Heart left ventricle (tissue), 13 donors: Measurements from ENCODE around the gene GOLGA8J.

ENCODE experiments used
- POLR2A ChIP-seq, 2 donors: fragments of 450-650 bp; IDR thresholded peaks; one replicate each; pipeline ENCODE4 v1.6.1; 2017; ENCODE audit warnings: antibody characterized with exemption in 2 of 2, mild to moderate bottlenecking in 2 of 2, moderate library complexity in 2 of 2
- TF ChIP-seq, protein P1 (sequence below), 12 donors: fragments of 200-600 bp; sonication (generic) in 4 of 12; IDR thresholded peaks; one replicate each; pipeline versions ENCODE4 v1.5.0 to v1.8.0; 2018 to 2022; ENCODE audit warnings: antibody characterized with exemption in 12 of 12, mild to moderate bottlenecking in 5 of 12
- donor health status: ischemic (EF 13 %, LVEDD 7.1; RV severe dilation, severe dysfunction).
- donor health status: DM: no; HTN: yes; CAD: no.
- donor health status: DM: no; HTN: no; CAD: no.
- donor health status: ischemic (EF 25% LVEDD 6.9; RV normal size, moderate dysfunction).
- donor health status: ischemic (EF 25% LVEDD 5.7; RV mildly dilated, moderate dysfunction).
- donor health status: ischemic (EF 35%, LVEDD 5.7; RV mildly dilated, moderate dysfunction).
- donor health status: nonischemic (EF 11% LVEDD 7.7; RV severe dilation, severe dysfunction).
- donor health status: DM: yes; HTN: yes; CAD: no.
- donor health status: PGD.
- donor health status: ischemic (EF 29% LVEDD 5.4; RV normal size, mild dysfunction).
- donor health status: nonischemic (EF 23%, LVEDD 6.1; RV moderate dilation, normal function).

- TF ChIP-seq, protein P1, sequence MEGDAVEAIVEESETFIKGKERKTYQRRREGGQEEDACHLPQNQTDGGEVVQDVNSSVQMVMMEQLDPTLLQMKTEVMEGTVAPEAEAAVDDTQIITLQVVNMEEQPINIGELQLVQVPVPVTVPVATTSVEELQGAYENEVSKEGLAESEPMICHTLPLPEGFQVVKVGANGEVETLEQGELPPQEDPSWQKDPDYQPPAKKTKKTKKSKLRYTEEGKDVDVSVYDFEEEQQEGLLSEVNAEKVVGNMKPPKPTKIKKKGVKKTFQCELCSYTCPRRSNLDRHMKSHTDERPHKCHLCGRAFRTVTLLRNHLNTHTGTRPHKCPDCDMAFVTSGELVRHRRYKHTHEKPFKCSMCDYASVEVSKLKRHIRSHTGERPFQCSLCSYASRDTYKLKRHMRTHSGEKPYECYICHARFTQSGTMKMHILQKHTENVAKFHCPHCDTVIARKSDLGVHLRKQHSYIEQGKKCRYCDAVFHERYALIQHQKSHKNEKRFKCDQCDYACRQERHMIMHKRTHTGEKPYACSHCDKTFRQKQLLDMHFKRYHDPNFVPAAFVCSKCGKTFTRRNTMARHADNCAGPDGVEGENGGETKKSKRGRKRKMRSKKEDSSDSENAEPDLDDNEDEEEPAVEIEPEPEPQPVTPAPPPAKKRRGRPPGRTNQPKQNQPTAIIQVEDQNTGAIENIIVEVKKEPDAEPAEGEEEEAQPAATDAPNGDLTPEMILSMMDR (IDR thresholded peaks at IDR 0.05): no peak
- TF ChIP-seq POLR2A (IDR thresholded peaks at IDR 0.05): no peak
Observed at GRCh38 chr15:30033763-30034162, 49.0 kb upstream of the GOLGA8J start.
